GM13976 (cell line): Measurements from ENCODE around the gene CCDC188.

Experiments used
- DNase-seq: peaks from one replicate; pipeline ENCODE4 v3.0.0; 2012; ENCODE audit warnings: low spot score
- CTCF ChIP-seq: IDR thresholded peaks from 2 replicates; pipeline ENCODE4 v1.5.1; 2012; ENCODE audit warnings: borderline replicate concordance, mild to moderate bottlenecking; ENCODE audit not compliant: insufficient read depth; ENCODE audit errors: extremely low read depth, missing control alignments, control extremely low read depth
- in situ Hi-C: fragments of 300-500 bp; cut with MboI; formaldehyde crosslinking; loops from one replicate; pipeline ENCODE4 v1.12.0; 2022; ENCODE audit warnings: low sequenced_read_pairs, mixed read lengths, inconsistent platforms; ENCODE audit not compliant: unreplicated experiment

CCDC188 gene

DNA sequence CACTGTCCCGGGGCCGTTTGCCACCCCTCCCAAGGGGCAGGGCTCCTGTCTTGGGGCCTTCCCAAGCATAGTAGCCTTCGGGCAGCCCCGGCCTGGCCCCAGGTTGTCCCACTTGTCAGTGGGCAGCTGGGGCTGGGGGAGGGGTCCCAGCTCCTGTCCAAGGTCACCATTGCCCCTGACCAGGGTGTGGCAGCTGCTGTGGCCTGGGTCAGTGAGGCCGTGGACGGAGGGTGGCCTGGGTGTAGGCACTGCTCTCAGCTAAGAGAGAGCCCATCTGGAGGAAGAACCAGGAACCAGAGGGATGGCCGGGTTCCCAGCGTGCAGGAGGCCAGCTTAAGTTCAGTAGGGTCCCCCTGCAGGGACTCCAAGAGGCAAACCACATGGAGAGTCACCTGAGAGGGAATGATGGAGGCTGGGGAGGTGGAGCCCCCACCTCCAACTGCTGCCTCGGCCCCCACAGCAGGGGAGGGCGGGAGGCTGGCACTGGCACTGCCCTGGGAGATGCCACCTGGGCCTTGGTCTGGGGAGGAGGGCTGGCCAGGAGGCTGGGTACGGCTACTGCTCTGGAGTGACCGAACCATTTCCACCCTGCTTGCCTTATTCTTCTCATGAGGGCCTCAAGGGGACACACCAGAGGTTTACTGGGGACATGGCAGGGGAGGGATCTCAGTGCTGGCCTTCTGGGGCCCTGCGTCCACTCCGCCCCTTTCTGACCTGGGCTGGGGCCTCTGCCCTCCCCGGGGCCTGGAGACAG lies 6.8 kb upstream of the CCDC188 start:
- no peak for TF ChIP-seq CTCF
- in situ Hi-C loops, result loop anchor here (10.0 kb wide), 2 partner anchors 97 to 137 kb away; no protein-coding TSS in a partner anchor
- no peak for DNase-seq

- TF ChIP-seq CTCF, result peak; percentile 97
Observed at GRCh38 chr22:20156611-20157429, 6.0 kb upstream of the CCDC188 start.

DNA sequence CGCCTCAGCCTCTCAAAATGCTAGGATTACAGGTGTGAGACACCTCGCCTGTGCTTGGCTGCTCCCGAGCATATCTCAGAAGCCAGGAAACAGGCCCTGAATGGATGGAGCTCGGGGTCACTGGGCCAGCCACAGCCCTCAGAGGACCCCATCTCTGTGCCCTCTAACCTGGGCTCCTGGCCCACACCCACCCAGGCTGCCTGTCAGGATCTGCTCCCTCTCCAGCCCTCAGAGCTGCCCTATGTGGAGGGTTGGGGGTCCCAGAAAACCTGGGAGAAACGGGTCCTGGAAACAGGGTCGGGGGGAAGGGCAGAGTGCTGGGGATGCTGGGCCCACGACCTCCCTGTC lies 5.2 kb upstream of the CCDC188 start:
- in situ Hi-C loops, result loop anchor here (10.0 kb wide), 2 partner anchors 99 to 139 kb away; no protein-coding TSS in a partner anchor

More at GRCh38 chr22:20156611-20157429, 6.0 kb upstream of the CCDC188 start:
- in situ Hi-C loops, result loop anchor here (10.0 kb wide), 2 partner anchors 98 to 138 kb away; no protein-coding TSS in a partner anchor
- DNase-seq, result peak; percentile 96

DNA sequence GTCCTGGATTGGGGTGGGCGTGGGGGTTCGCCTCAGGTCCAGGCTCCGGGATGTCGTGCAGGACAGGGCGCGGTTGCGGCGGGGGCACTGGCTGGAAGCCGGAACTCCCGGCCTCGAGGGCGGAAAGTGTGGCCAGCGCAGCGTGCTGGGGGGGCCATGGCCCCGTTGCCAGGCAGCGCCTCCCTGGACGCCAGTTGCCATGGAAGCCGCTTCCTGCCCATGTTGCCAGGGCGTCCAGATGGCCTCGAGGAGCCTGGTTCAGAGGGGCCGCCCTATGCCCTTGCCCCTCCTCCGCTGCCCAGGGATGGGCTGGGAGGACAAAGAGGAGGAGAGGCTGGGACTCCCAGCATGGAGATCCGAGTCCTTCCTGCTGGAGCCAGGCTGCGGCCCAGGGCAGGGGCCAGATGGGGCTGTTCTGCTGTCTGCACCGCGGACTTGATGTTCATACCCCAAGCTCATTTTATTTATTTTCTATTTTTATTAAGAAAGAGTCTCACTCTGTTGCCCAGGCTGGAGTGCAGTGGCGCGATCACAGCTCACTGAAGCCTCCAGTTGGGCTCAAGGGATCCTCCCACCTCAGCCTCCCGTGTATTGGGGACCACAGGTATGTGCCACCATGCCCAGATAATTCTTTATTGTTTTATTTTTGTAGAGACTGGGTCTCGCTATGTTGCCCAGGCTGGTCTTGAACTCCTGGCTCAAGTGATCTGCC lies 4.6 kb upstream of the CCDC188 start:
- no peak for DNase-seq
- no peak for TF ChIP-seq CTCF
- in situ Hi-C loops, result loop anchor here (10.0 kb wide), 2 partner anchors 99 to 139 kb away; no protein-coding TSS in a partner anchor

More for the DNA sequence above, 5.2 kb upstream of the CCDC188 start:
- TF ChIP-seq CTCF, result no peak
- no peak for DNase-seq

DNA sequence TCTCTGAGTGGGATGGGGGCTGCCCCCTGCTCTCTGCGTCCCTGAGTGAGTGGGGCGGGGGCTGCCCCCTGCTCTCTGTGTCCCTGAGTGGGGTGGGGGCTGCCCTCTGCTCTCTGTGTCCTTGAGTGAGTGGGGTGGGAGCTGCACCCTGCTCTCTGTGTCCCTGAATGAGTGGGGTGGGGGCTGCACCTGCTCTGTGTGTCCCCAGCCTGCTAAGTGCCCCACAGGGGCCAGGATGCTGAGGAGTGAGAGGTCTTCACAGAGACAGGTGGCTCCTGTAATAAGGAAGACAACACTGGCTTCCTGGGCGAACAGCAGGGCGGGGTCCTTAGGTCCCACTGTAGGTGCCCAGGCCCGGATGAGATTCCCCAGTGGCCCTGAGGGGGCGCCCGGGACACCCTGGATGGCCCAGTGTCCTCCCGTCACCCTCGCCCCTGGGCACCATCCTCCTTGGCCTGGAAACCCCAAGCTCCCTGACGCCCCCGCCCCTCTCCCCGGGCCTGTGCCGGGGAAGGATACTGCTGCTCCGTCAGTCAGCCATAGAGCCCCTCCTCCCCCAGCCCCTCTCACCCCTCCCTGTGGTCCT lies 3.8 kb upstream of the CCDC188 start:
- DNase-seq, result no peak

More for the DNA sequence above, 3.8 kb upstream of the CCDC188 start:
- TF ChIP-seq CTCF, result no peak
- in situ Hi-C loops, result loop anchor here (10.0 kb wide), 2 partner anchors 100 to 140 kb away; no protein-coding TSS in a partner anchor
